GM12878 (cell line): Measurements from ENCODE around the gene PCCA. TPM values are rescaled to one million over a fixed set of nuclear protein-coding genes. Genes with fewer than 3 reads are reported as not detected.

Experiments
- ATAC-seq: fragments of 200-7000 bp; cut with Tn5 transposase; 3 replicates; pipeline ENCODE4 v1.9.1; 2020; ENCODE audit warnings: mild to moderate bottlenecking, moderate library complexity
- BruUV-seq: library from RNA; stranded (reverse); fragments of 400-500 nt; replicated peaks from 2 replicates; lab custom pipeline; 2021; lab: Mats Ljungman, UMichigan
- CTCF ChIA-PET: fragments of 300-600 bp; sonication (Branson Sonifier 250); formaldehyde crosslinking; extraction: SDS; loops from one replicate; lab custom pipeline; 2021; ENCODE audit warnings: inconsistent platforms; lab: Yijun Ruan, JAX
- POLR2A ChIA-PET: fragments of 350-600 bp; formaldehyde crosslinking; extraction: SDS; loops from one replicate; lab custom pipeline; 2021; ENCODE audit warnings: inconsistent platforms; lab: Charles Lee
- RAD21 ChIA-PET: fragments of 300-600 bp; sonication (Branson Sonifier 250); formaldehyde crosslinking; loops from one replicate; lab custom pipeline; 2023; ENCODE audit warnings: antibody characterized with exemption; ENCODE audit not compliant: unreplicated experiment; lab: Charles Lee
- SMC1A ChIA-PET: fragments of 300-600 bp; sonication (Branson Sonifier 250); formaldehyde crosslinking; loops from one replicate; lab custom pipeline; 2023; ENCODE audit not compliant: unreplicated experiment, uncharacterized antibody; lab: Charles Lee
- DNase-seq: peaks from one replicate; pipeline ENCODE4 v3.0.0-alpha.2; 2011; ENCODE audit warnings: low read depth, low spot score
- FAIRE-seq: peaks from 3 replicates; lab custom pipeline; 2011; peaks lifted over from hg19 to GRCh38; lab: Jason Lieb, UNC
- H2AFZ ChIP-seq: 2 replicates; pipeline ENCODE4 v1.6.0; 2011; ENCODE audit warnings: low read depth, low read length, control low read depth; ENCODE audit not compliant: control insufficient read depth
- H3K27ac ChIP-seq: 2 replicates; pipeline ENCODE4 v1.5.1; 2011; ENCODE audit warnings: control low read depth; ENCODE audit not compliant: control insufficient read depth, insufficient read depth
- H3K27me3 ChIP-seq, 2 experiments: replicated peaks in 1 of 2; 2 replicates each; pipeline versions ENCODE4 v1.6.0 to v1.6.1; 2011; ENCODE audit warnings: low read length in 1 of 2; ENCODE audit not compliant: control insufficient read depth in 2 of 2, insufficient read depth in 2 of 2
- H3K36me3 ChIP-seq, 2 experiments: 2 replicates each; pipeline ENCODE4 v1.5.1; 2011; ENCODE audit warnings: low read length in 1 of 2; ENCODE audit not compliant: control insufficient read depth in 2 of 2, insufficient read depth in 2 of 2
- H3K4me1 ChIP-seq: 2 replicates; pipeline ENCODE4 v1.6.1; 2011; ENCODE audit warnings: mild to moderate bottlenecking, low read length, moderate library complexity, mixed read lengths; ENCODE audit not compliant: control insufficient read depth, insufficient read depth
- H3K4me2 ChIP-seq: 2 replicates; pipeline ENCODE4 v1.6.0; 2011; ENCODE audit warnings: control low read depth; ENCODE audit not compliant: control insufficient read depth, insufficient read depth
- H3K4me3 ChIP-seq: fragments of 200-600 bp; sonication (generic); 2 replicates; pipeline ENCODE4 v1.5.1; 2016
- H3K79me2 ChIP-seq: 2 replicates; pipeline ENCODE4 v1.6.0; 2011; ENCODE audit warnings: low read length; ENCODE audit not compliant: control insufficient read depth, insufficient read depth
- H3K9ac ChIP-seq: 2 replicates; pipeline ENCODE4 v1.8.0; 2011; ENCODE audit warnings: low read length, control low read depth, mixed read lengths; ENCODE audit not compliant: control insufficient read depth, insufficient read depth
- H3K9me3 ChIP-seq: replicated peaks from 3 replicates; pipeline ENCODE4 v1.5.1; 2011; ENCODE audit warnings: mild to moderate bottlenecking, low read length; ENCODE audit not compliant: control insufficient read depth, insufficient read depth
- H4K20me1 ChIP-seq: 2 replicates; pipeline ENCODE4 v1.6.0; 2011; ENCODE audit not compliant: control insufficient read depth, insufficient read depth
- CEBPB ChIP-seq, 2 experiments: fragments of 150-350 bp in 1 of 2; IDR thresholded peaks; 2 replicates each; pipeline ENCODE4 v1.6.1; 2012 to 2014; ENCODE audit warnings: low read depth in 2 of 2, low read length in 2 of 2, borderline replicate concordance in 1 of 2, inconsistent platforms in 1 of 2
- PKNOX1 ChIP-seq: fragments of 450-650 bp; IDR thresholded peaks from 2 replicates; pipeline ENCODE4 v1.6.1; 2016; ENCODE audit warnings: mild to moderate bottlenecking
- SRF ChIP-seq, 2 experiments: IDR thresholded peaks; 2 replicates each; pipeline ENCODE4 v1.6.1; 2011; ENCODE audit warnings: low read depth in 2 of 2, low read length in 2 of 2, mild to moderate bottlenecking in 1 of 2, moderate library complexity in 1 of 2
- YBX1 ChIP-seq: fragments of 450-650 bp; IDR thresholded peaks from 2 replicates; pipeline ENCODE4 v1.6.1; 2016; ENCODE audit warnings: antibody characterized with exemption
- whole genome bisulfite sequencing: methylation state at CpG from one replicate; pipeline ENCODE4 v1.1.6; 2016; ENCODE audit warnings: low lambda C conversion rate; ENCODE audit not compliant: insufficient replicate concordance, insufficient coverage; ENCODE audit errors: missing lambda C conversion rate; 5-methylcytosine and 5-hydroxymethylcytosine counted together
- in situ Hi-C: fragments of 300-500 bp; cut with MboI; formaldehyde crosslinking; loops from 9 replicates; pipeline ENCODE4 v1.14.3; 2018; ENCODE audit warnings: mixed read lengths
- intact Hi-C: fragments of 100-400 bp; cut with micrococcal nuclease; formaldehyde crosslinking; loops from one replicate; pipeline ENCODE4 v1.14.2; 2022; ENCODE audit not compliant: unreplicated experiment
- polyA plus RNA-seq, 11 experiments: library from polyadenylated mRNA; depleted of rRNA in 4 of 11; unstranded in 6 of 11; stranded (reverse) in 5 of 11; fragments of >200 nt; fragmentation: Nextera tagmentation in 4 of 11; fragmentation: Illumina TruSeq in 1 of 11; extraction: Ambion mirVana in 4 of 11; extraction: Trizol in 1 of 11; gene quantifications; 1 replicate in 1 of 11; 2 replicates in 10 of 11; pipeline versions ENCODE4 v1.2.1 to v1.2.3, GENCODE V29; 2011 to 2016; ENCODE audit warnings: inconsistent platforms in 2 of 11, missing spikeins in 2 of 11, low read depth in 1 of 11
- total RNA-seq, 4 experiments: library from RNA; depleted of rRNA in 3 of 4; stranded (reverse); fragments of >200 nt in 3 of 4; fragmentation: Illumina TruSeq in 1 of 4; extraction: Trizol in 1 of 4; gene quantifications; 2 replicates each; pipeline versions ENCODE4 v1.2.1 to v1.2.3, GENCODE V29; 2013 to 2021
- TF ChIP-seq, protein P1 (sequence below): fragments of 450-650 bp; IDR thresholded peaks from 2 replicates; pipeline ENCODE4 v1.6.1; 2017; ENCODE audit warnings: mild to moderate bottlenecking, moderate library complexity
- TF ChIP-seq, protein P2 (sequence below): fragments of 450-650 bp; IDR thresholded peaks from 2 replicates; pipeline ENCODE4 v1.6.1; 2017; ENCODE audit warnings: mild to moderate bottlenecking

The PCCA gene
- total and polyA plus RNA-seq, 10 of the 15 experiments (the other 5 are each of a cell fraction or from before 2014, with no cell fraction given) = 5.9 to 18.2 (median 12.4) TPM

DNA sequence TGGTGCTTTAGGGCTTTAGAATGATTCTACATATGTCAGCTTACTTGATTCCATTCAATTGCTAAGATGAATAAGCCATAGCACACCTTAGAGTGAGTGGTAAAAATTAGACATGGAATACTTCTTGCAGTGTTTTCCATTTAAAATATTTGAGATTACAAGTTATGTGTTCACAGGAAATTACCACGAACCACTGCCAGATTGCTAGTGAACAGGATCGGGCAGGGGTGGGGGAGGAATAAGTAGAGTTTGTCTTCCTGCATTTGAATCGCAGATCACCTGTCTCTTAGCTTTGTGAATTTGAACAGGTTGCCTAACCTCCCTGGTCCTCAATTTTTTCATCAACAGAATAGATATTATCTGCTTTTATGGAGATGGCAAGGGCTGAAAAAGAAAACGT, 375.1 kb downstream of the PCCA start (continued):
- TF ChIP-seq, protein P1, sequence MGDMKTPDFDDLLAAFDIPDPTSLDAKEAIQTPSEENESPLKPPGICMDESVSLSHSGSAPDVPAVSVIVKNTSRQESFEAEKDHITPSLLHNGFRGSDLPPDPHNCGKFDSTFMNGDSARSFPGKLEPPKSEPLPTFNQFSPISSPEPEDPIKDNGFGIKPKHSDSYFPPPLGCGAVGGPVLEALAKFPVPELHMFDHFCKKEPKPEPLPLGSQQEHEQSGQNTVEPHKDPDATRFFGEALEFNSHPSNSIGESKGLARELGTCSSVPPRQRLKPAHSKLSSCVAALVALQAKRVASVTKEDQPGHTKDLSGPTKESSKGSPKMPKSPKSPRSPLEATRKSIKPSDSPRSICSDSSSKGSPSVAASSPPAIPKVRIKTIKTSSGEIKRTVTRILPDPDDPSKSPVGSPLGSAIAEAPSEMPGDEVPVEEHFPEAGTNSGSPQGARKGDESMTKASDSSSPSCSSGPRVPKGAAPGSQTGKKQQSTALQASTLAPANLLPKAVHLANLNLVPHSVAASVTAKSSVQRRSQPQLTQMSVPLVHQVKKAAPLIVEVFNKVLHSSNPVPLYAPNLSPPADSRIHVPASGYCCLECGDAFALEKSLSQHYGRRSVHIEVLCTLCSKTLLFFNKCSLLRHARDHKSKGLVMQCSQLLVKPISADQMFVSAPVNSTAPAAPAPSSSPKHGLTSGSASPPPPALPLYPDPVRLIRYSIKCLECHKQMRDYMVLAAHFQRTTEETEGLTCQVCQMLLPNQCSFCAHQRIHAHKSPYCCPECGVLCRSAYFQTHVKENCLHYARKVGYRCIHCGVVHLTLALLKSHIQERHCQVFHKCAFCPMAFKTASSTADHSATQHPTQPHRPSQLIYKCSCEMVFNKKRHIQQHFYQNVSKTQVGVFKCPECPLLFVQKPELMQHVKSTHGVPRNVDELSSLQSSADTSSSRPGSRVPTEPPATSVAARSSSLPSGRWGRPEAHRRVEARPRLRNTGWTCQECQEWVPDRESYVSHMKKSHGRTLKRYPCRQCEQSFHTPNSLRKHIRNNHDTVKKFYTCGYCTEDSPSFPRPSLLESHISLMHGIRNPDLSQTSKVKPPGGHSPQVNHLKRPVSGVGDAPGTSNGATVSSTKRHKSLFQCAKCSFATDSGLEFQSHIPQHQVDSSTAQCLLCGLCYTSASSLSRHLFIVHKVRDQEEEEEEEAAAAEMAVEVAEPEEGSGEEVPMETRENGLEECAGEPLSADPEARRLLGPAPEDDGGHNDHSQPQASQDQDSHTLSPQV = no peak

- DNase-seq = no peak
- no peaks in the 10 kb centered on the region for H3K9me3 ChIP-seq
- no peaks in the 10 kb centered on the region for H3K79me2 ChIP-seq
- H3K27me3 ChIP-seq = no peaks in the 10 kb centered on the region
- ChIA-PET SMC1A (interaction anchor here (0.6 to 1.0 kb wide), 3 partner anchors 19 to 539 kb away, joined by 3 to 4 read pairs (median 4); no protein-coding TSS in a partner anchor), POLR2A (interaction anchor here (0.6 kb wide), 1 partner anchor 145 kb away, joined by 3 read pairs; no protein-coding TSS in a partner anchor), CTCF (interaction anchor here (1.3 kb wide), 1 partner anchor 809 kb away, joined by 3 read pairs; no protein-coding TSS in a partner anchor), RAD21 (no interaction called here)
- TF ChIP-seq, protein P2, sequence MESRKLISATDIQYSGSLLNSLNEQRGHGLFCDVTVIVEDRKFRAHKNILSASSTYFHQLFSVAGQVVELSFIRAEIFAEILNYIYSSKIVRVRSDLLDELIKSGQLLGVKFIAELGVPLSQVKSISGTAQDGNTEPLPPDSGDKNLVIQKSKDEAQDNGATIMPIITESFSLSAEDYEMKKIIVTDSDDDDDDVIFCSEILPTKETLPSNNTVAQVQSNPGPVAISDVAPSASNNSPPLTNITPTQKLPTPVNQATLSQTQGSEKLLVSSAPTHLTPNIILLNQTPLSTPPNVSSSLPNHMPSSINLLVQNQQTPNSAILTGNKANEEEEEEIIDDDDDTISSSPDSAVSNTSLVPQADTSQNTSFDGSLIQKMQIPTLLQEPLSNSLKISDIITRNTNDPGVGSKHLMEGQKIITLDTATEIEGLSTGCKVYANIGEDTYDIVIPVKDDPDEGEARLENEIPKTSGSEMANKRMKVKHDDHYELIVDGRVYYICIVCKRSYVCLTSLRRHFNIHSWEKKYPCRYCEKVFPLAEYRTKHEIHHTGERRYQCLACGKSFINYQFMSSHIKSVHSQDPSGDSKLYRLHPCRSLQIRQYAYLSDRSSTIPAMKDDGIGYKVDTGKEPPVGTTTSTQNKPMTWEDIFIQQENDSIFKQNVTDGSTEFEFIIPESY = no peak
- TF ChIP-seq PKNOX1 = no peak
- no peak for TF ChIP-seq SRF (IDR thresholded peaks at IDR 0.05; ENCODE audit: low read depth in 2 of 2, low read length in 2 of 2)
- TF ChIP-seq CEBPB (IDR thresholded peaks at IDR 0.05; ENCODE audit: borderline replicate concordance in 1 of 2, low read depth in 2 of 2, low read length in 2 of 2) = no peak
- no peak for TF ChIP-seq YBX1
- no TSS peak for BruUV-seq
- WGBS = 83% methylated on average over 5 of the region's 5 CpGs
- H3K27ac ChIP-seq = no peak overlapping the region
- intact Hi-C loops (no loop called here), in situ Hi-C loops (no loop called here)
- H3K4me3 ChIP-seq = no peak overlapping the region
- H3K4me2 ChIP-seq = no peak overlapping the region
- no peaks in the 10 kb centered on the region for H4K20me1 ChIP-seq
- no peak overlapping the region for H3K9ac ChIP-seq
- no peak for FAIRE-seq
- no peaks in the 10 kb centered on the region for H3K36me3 ChIP-seq
- no peaks in the 10 kb centered on the region for H3K4me1 ChIP-seq
- no peak overlapping the region for H2AFZ ChIP-seq
- ATAC-seq = no peak
Observed at GRCh38 chr13:100465558-100465957, 376.7 kb downstream of the PCCA start.
